GM18505 (cell line): ENCODE data around the gene PACRG.

Experiments used
- ATAC-seq: cut with Tn5 transposase; IDR thresholded peaks from one replicate; pipeline ENCODE4 v1.9.1; 2021; ENCODE audit not compliant: unreplicated experiment
- POLR2A ChIP-seq: IDR thresholded peaks from 4 replicates; pipeline ENCODE4 v1.6.1; 2011; ENCODE audit warnings: borderline replicate concordance; ENCODE audit not compliant: insufficient read depth, insufficient read length; ENCODE audit errors: extremely low read depth

Gene PACRG

DNA sequence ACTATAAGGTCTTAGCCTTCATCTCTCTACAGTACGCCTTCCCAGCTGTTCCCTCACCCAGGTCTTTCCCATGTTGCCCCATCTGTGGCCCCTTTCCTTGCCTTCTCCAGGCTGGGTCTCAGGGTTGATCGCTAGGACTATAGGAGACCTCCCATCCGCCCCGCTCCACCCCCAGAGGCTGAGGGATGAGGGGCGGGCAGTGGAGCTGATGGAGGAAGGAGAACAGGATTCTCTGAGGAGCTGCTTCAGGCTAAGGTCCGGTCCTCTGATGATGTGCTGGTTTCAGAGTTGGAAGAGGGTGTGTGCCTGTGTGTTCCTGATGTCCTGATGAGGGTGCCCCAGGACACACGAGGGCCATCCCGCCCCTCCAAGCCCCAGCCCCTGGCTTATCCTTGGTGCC is 531.9 kb downstream of the PACRG start:
- ATAC-seq, result no peak
- TF ChIP-seq POLR2A, result no peak

DNA sequence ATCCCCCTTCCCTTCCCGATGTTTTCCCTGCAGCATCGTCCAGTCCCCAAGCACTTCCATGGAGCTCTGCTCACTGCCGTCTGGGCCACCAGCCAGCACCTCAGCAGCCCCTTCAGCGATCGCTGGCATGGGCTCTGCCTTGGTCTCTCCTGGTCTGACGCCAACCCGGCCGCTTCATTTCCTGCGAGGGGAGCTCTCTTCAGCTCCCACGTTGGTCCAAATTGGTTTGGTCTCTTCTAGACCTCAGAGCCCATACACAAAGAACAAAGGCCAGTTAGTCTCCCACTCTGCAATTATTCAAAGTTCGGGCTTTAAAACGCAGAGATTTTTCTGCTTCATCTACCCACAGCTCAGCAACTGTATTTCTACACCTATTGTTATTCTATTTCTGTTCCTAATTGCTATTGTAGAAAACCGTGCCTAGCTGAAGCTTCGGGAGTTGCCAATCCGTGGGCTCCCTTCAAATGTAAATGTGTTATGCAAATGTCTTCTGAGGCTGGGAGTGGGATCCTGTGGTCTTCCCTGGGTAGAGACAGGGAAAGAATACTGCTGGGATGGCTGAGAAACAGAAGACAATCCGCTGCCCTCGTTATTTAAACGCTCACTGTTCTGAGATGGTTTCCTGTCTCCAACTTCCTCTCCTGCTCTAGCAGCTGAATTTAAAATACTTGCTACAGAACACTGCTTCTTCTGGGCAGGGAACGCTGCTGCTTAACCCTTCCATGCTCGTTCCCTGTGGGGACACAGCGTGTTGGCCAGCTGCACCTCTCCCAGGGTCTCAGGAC is 532.5 kb downstream of the PACRG start:
- no peak for ATAC-seq
- TF ChIP-seq POLR2A, result no peak

DNA sequence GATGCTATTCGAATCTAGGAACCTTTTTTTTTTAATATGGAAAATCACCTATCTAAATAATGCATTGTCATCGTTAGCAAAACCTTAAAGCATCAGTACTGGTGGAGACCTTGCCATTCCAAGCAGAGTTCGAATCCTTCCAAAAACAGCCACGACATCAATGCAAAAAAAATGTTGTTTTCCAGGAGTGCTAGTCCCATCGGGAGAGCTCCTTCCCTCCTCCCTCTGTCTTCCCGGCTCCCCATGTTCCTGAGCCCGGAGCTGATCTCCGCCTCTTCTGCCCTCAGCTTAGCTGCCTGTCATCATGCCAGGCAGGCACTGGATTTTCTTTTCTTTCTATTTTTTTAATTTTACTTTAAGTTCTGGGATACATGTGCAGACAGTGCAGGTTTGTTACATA is 533.1 kb downstream of the PACRG start:
- ATAC-seq, result no peak
- TF ChIP-seq POLR2A, result no peak

DNA sequence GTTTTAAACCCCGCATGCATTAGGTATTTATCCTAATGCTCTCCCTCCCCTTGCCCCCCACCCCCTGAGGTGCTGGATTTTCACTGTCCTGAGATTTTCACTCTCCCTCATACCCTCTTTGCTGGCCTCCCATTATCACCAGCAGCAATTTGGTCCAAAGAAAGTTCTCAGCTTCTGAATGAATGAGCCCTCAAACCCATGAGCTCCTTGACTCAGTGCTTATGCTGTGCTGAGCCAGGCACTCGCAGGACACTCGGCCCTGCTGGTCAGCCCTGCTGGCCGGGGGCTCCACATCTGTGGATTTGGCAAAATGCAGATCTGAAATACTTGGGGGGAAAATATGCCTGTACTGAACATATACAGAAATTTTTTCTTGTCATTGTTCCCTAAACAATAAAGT is 533.6 kb downstream of the PACRG start:
- no peak for ATAC-seq
- TF ChIP-seq POLR2A, result no peak

DNA sequence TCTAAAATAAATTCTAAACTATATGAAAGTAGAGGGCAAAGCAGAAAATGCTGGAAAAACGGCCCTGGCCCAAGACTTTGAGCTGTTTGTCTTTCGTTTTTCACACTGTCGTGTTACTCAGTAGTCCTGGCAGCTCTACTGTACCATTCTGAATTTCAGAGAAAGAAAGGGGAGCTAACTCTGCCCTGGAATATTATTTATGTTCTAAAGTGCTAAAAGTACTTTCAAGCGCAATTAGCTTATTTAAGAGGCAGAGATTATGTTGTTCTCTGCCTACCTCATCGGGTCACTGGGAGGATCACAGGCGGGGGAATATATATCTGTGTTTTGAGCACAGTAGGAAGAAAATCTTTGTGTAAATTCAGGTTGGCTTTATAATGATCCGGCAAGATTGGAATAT is 534.3 kb downstream of the PACRG start:
- TF ChIP-seq POLR2A, result no peak
- ATAC-seq, result no peak

DNA sequence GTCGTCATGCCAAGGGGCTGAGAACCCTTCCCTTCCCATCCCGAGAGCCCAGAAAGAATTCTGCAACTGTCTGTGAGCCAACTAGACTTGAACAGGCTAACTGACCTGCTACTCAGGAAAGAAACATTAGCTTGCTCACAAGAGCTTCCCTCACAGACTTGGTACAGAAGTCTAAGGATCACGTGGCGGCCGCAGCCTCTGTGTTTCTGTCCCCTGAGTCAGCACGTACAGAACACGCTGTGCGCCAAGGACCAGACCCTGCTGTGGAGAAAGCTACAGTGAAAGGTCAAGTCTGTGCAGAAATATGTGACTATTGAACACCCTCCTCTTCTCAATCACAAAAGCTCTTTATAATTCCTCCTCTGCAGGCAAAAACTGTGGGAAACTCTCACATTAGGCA is 535.4 kb downstream of the PACRG start:
- no peak for TF ChIP-seq POLR2A
- ATAC-seq, result no peak

DNA sequence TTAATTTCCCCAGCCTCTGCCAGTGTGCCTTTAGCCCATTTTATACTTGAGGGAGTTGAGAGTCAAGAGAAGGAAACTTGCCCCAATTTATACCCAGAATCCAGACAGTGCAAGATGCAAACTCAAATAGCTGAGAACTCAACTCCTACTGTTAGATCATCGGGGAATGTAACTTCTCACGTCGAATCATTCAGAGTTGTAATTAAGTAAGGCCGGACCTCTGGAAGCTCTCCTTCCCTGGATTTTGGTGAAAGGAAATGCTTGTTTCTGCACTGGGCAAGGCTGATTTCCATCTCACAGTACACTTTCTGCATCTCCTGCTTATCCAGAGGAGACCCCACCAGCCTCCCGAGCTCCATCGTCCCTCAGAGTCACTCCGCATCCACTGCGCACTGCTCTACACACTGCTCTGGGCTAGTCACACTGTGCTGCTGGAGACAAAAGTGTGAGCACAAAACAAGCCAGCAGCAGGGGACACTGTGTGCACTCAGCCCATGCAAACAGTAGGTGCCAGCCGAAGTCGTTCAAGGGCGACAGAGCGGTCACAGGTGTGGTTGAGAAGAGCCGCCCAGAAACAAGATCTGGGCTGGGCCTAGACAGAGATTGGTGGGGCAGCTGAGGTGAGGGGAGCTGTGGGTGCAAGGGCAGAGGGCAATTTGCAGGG is 536.4 kb downstream of the PACRG start:
- TF ChIP-seq POLR2A, result no peak
- ATAC-seq, result no peak

DNA sequence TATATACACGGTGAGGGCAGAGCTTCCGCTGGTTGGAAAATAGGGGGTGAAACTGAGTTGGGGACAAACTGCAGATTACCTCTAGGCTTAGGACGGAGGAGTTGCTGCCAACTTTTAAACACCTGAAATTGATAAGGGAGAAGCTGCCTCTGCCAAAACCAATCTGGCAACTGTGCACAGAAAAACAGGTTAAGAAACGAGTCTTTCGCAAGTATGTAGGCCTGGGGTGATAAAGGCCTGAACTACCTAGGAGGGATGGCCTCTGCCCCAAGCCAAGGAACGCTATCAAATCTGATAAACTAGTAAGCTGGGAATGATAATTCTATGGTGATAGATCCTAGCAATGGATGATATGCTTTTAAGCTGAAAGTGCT is 536.9 kb downstream of the PACRG start:
- ATAC-seq, result no peak
- no peak for TF ChIP-seq POLR2A

DNA sequence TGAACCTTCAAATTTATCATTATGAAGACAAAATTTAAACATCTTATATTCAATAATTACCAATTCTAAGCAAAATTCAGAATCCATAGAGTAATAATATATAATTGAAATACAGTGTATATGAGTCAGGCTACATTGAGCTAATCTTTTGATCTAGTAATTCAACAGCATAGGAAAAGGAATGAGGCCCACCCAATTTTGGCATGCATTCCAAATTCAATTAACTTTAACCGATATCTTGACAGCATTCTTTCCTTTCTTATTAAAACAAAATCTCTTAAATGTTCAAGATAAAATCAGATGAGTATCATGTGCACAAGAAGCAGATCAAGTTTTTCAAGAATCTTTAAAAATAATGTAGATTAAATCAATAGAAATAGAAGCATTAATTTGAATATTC is 553.9 kb downstream of the PACRG start:
- ATAC-seq, result no peak
- TF ChIP-seq POLR2A, result no peak

DNA sequence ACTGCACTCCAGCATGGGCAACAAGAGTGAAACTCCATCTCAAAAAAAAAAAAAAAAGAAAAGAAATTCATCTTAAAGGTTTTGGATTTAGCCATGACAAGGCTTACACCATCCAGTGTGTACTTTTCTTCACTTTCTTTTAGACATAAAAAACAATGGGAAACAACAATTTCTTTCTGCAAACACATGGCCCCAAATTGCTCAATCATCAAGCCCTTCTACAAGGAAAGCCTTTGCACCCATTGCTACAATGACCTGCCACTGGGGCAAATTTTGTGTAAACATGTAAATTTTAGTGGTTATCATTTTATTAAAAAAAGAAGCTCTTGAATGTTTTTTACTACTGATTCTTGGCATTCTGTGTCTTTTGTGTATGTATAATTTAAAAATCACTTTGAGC is 554.9 kb downstream of the PACRG start:
- no peak for TF ChIP-seq POLR2A
- ATAC-seq, result no peak

DNA sequence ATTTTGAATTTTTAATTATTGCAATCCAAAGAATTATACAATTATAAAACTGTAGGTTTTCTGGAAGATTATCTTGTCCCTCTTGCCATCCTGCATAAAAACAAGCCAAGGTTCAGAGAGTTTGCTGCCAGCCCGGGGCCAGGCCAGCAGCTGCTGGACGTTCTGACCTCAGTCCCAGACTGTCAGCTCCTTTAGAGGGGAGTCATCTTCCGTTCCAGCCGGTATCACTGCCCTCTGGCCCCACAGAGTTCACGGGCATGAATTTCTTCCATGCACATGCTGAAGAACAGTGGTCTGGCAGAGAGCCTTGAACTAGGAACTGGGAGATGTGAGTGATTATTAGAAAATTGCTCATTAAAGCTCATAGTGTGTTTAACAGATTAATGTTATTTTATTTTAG is 556.4 kb downstream of the PACRG start:
- ATAC-seq, result no peak
- no peak for TF ChIP-seq POLR2A

DNA sequence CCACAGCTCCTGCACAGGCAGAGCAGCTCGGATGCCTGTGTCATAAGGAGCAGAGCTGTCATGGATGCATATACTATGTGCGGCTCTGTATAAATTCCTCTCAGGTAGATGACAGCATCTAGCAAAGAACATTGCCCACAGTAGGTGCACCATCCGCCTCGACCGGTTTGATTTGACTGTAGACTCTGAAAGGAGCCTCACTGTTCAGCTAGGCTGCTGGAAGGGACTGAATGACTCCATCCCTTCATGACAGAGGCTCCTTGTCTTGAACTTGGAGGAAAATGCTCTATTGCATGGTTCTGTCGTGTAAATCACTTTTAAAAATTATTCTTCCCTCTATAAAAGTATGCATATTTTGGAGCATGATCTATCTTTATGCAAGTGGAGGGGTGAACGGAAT is 557.9 kb downstream of the PACRG start:
- no peak for ATAC-seq
- no peak for TF ChIP-seq POLR2A

DNA sequence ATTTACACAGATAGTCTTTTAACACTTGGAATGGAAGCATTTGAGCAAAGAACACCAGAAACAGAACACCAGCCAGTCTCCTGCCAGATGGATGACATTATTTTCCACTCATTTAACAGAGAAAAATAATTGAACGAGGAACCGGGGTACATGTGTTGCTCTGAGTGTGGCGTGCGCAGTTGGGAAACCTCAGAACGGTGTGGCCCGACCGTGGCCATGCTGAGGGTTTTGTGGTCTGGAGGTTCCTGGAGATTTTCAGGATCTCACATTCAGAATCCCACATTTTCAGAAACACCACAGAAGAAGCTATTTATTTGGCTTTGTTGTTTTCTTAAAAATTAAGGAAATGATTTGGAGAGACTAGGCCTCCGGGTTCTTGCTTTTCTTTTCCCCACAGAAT is 559.9 kb downstream of the PACRG start:
- TF ChIP-seq POLR2A, result no peak
- ATAC-seq, result no peak

DNA sequence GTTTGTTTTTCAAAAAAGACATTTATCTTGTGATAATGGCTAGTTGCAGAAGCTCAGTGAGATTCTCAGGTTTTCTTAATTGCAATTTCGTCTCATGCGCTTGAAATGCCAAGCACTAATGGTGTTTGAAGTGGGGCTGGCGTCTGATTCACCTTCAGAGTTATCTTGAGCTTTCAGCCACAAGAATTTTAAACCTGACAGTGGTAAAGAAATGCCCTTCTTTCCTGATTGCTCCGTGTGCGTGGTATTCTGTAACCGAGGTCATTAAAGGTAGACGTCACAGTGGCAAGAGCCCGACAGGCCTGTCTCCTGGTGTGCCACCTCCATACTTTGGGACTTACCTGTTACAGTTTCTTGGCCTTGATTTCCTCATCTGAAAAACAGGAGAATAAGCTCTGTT is 560.3 kb downstream of the PACRG start:
- no peak for ATAC-seq
- no peak for TF ChIP-seq POLR2A

DNA sequence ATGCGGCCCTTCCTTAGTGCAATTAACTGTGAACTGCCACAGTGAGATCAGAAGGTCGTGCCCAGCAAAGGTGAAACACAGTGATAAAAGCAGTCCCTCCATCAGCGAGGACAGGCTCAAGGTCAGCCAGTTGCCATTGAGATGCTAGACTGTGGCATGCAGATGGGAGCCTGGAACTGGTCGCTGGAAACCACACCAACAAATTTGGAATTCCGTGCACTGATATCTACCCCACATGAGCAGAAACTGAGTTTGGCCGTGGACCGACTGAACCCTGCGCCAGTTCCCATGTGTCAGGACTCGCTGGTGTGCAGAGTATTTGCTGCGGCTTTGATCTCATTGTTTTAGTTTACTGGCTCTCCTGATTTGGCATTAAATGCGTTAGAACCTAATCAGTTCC is 561.1 kb downstream of the PACRG start:
- TF ChIP-seq POLR2A, result no peak
- ATAC-seq, result no peak

DNA sequence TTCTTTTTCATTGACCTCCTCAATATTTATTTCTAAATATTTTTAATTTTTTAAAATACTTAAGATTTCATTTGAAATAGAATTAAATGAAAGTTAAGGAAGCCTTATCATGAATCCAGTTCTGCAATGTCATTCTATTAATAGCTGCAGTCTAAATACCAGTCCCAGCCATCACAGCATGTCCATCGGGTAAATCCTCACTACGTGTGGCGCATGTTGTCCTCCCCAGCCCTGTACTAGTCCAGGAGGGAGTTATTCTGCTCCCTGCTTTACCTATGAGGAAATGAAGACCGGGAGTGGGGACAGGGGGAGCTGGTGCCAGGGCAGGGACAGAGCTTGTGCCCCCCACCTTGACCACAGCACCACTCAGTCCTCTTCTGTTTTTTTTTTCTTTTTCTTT is 561.7 kb downstream of the PACRG start:
- no peak for ATAC-seq
- no peak for TF ChIP-seq POLR2A
